A673 (cell line): Measurements from ENCODE around the gene SLC35G6.

Source experiments
- EZH2 ChIP-seq: fragments of 200-600 bp; sonication (generic); IDR thresholded peaks from 2 replicates; pipeline ENCODE4 v1.6.1; 2017; ENCODE audit warnings: borderline replicate concordance, low read depth, mild to moderate bottlenecking, mixed read lengths, antibody characterized with exemption, low read length; ENCODE audit not compliant: poor library complexity, severe bottlenecking
- TF ChIP-seq, protein P1 (sequence below): fragments of 300-800, 200-600 bp; sonication (generic); conservative IDR thresholded peaks from 2 replicates; pipeline ENCODE4 v1.5.1; 2017; ENCODE audit warnings: low read depth, mild to moderate bottlenecking, antibody characterized with exemption, low read length, moderate library complexity, mixed read lengths

GRCh38 chr17:7477392-7478275 is 3.6 kb upstream of the SLC35G6 start:
- TF ChIP-seq EZH2: no peak
- TF ChIP-seq, protein P1, sequence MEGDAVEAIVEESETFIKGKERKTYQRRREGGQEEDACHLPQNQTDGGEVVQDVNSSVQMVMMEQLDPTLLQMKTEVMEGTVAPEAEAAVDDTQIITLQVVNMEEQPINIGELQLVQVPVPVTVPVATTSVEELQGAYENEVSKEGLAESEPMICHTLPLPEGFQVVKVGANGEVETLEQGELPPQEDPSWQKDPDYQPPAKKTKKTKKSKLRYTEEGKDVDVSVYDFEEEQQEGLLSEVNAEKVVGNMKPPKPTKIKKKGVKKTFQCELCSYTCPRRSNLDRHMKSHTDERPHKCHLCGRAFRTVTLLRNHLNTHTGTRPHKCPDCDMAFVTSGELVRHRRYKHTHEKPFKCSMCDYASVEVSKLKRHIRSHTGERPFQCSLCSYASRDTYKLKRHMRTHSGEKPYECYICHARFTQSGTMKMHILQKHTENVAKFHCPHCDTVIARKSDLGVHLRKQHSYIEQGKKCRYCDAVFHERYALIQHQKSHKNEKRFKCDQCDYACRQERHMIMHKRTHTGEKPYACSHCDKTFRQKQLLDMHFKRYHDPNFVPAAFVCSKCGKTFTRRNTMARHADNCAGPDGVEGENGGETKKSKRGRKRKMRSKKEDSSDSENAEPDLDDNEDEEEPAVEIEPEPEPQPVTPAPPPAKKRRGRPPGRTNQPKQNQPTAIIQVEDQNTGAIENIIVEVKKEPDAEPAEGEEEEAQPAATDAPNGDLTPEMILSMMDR: no peak
